KOPT-K1 (cell line): ENCODE results near the gene SLC44A3.

Experiments used
- H3K27ac ChIP-seq: fragments of 200-600 bp; sonication (generic); 2 replicates; pipeline ENCODE4 v1.5.1; 2016; ENCODE audit warnings: antibody characterized with exemption, mild to moderate bottlenecking, low read depth, low read length; ENCODE audit not compliant: poor library complexity, severe bottlenecking
- H3K36me3 ChIP-seq: fragments of 200-600 bp; sonication (generic); 2 replicates; pipeline ENCODE4 v1.5.1; 2017; ENCODE audit warnings: antibody characterized with exemption, mild to moderate bottlenecking, low read length, moderate library complexity; ENCODE audit not compliant: insufficient read depth
- H3K9me3 ChIP-seq: fragments of 200-600 bp; sonication (generic); 2 replicates; pipeline ENCODE4 v1.5.1; 2017; ENCODE audit warnings: antibody characterized with exemption, low read length, mild to moderate bottlenecking; ENCODE audit not compliant: insufficient read depth, poor library complexity, severe bottlenecking

The SLC44A3 gene

GRCh38 chr1:94819945-94820746 is at the start of gene SLC44A3:
Gene SLC44A3, plus strand, starts transcription at chr1:94820357. Its CDS starts 95 bp downstream, at chr1:94820452.
- H3K27ac ChIP-seq: no peak within 1 kb of the TSS
- H3K36me3 ChIP-seq: no peaks in the 10 kb centered on the region
- peaks cover 6% of the 10 kb centered on the region for H3K9me3 ChIP-seq

GRCh38 chr1:94772230-94772641 is 47.9 kb upstream of the SLC44A3 start:
- H3K9me3 ChIP-seq: no peaks in the 10 kb centered on the region
- H3K27ac ChIP-seq: no peak overlapping the region
- no peaks in the 10 kb centered on the region for H3K36me3 ChIP-seq

GRCh38 chr1:94772845-94773244 is 47.3 kb upstream of the SLC44A3 start:
- no peaks in the 10 kb centered on the region for H3K36me3 ChIP-seq
- H3K27ac ChIP-seq: no peak overlapping the region
- H3K9me3 ChIP-seq: no peaks in the 10 kb centered on the region

GRCh38 chr1:94773296-94773809 is 46.8 kb upstream of the SLC44A3 start:
- no peaks in the 10 kb centered on the region for H3K9me3 ChIP-seq
- H3K27ac ChIP-seq: no peak overlapping the region
- no peaks in the 10 kb centered on the region for H3K36me3 ChIP-seq

- H3K27ac ChIP-seq: no peak overlapping the region
- H3K36me3 ChIP-seq: no peaks in the 10 kb centered on the region
- H3K9me3 ChIP-seq: no peaks in the 10 kb centered on the region
These were observed 46.2 kb upstream of the SLC44A3 start for GRCh38 chr1:94773931-94774422.

- Histone ChIP-seq H3K27ac (no peak overlapping the region), H3K9me3 (no peaks in the 10 kb centered on the region), H3K36me3 (no peaks in the 10 kb centered on the region)
These were observed 43.7 kb upstream of the SLC44A3 start for GRCh38 chr1:94776474-94776873.

GRCh38 chr1:94777281-94777680 is 42.9 kb upstream of the SLC44A3 start:
- H3K27ac ChIP-seq: no peak overlapping the region
- H3K36me3 ChIP-seq: no peaks in the 10 kb centered on the region
- H3K9me3 ChIP-seq: no peaks in the 10 kb centered on the region

GRCh38 chr1:94778808-94779207 is 41.3 kb upstream of the SLC44A3 start:
- no peak overlapping the region for H3K27ac ChIP-seq
- no peaks in the 10 kb centered on the region for H3K9me3 ChIP-seq
- no peaks in the 10 kb centered on the region for H3K36me3 ChIP-seq

- Histone ChIP-seq H3K9me3 (no peaks in the 10 kb centered on the region), H3K27ac (no peak overlapping the region), H3K36me3 (no peaks in the 10 kb centered on the region)
These were observed 36.6 kb upstream of the SLC44A3 start for GRCh38 chr1:94783342-94784189.

GRCh38 chr1:94784190-94784515 is 36.0 kb upstream of the SLC44A3 start:
- H3K27ac ChIP-seq: no peak overlapping the region
- H3K36me3 ChIP-seq: no peaks in the 10 kb centered on the region

GRCh38 chr1:94787691-94788090 is 32.5 kb upstream of the SLC44A3 start:
- H3K27ac ChIP-seq: no peak overlapping the region
- no peaks in the 10 kb centered on the region for H3K36me3 ChIP-seq
- no peaks in the 10 kb centered on the region for H3K9me3 ChIP-seq

More at GRCh38 chr1:94784190-94784515, 36.0 kb upstream of the SLC44A3 start:
- no peaks in the 10 kb centered on the region for H3K9me3 ChIP-seq

GRCh38 chr1:94790246-94790645 is 29.9 kb upstream of the SLC44A3 start:
- H3K9me3 ChIP-seq: no peaks in the 10 kb centered on the region

GRCh38 chr1:94790670-94791069 is 29.5 kb upstream of the SLC44A3 start:
- no peaks in the 10 kb centered on the region for H3K36me3 ChIP-seq
- no peak overlapping the region for H3K27ac ChIP-seq
- no peaks in the 10 kb centered on the region for H3K9me3 ChIP-seq

More at GRCh38 chr1:94790246-94790645, 29.9 kb upstream of the SLC44A3 start:
- H3K36me3 ChIP-seq: no peaks in the 10 kb centered on the region
- H3K27ac ChIP-seq: no peak overlapping the region

- no peak overlapping the region for H3K27ac ChIP-seq
- H3K9me3 ChIP-seq: no peaks in the 10 kb centered on the region
- no peaks in the 10 kb centered on the region for H3K36me3 ChIP-seq
These were observed 27.5 kb upstream of the SLC44A3 start for GRCh38 chr1:94792473-94793295.
